ENCODE data around the gene SCRG1. TPM values are rescaled to one million over a fixed set of nuclear protein-coding genes. Genes with fewer than 3 reads are reported as not detected.

SCRG1 gene
- total RNA-seq, 1 donor from 2014 or later: 0.49 TPM

DNA sequence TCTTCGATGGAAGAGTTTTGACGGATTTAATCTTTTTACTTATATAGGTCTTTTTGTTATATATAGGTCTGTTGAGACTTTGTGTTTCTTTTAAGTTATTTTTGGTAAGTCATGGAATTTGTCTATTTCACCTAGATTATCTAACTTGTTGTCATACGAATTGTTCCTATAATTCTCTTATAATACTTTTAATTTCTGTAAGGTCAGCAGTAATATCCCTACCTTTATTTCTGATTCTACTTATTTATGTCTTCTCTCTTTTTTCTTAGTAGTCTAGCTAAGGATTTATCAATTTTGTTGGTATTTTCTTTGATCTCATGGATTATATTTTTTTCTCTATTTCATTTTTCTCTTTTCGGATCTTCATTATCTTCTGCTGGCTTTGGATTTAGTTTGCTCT, 16.6 kb downstream of the SCRG1 start:
- TF ChIP-seq POLR2A (IDR thresholded peaks at IDR 0.05) (no peak), POLR2AphosphoS5 (IDR thresholded peaks at IDR 0.05; ENCODE audit: insufficient read depth in 1 of 2, low read depth in 1 of 2) (no peak), CTCF (IDR thresholded peaks at IDR 0.05) (no peak)
- Histone ChIP-seq H3K9me3 (no peaks in the 10 kb centered on the region), H3K27ac (no peak overlapping the region), H3K27me3 (no peaks in the 10 kb centered on the region), H3K36me3 (no peaks in the 10 kb centered on the region), H3K4me3 (no peak overlapping the region), H3K4me1 (no peaks in the 10 kb centered on the region)
- DNase-seq (ENCODE audit: extremely low spot score in 2 of 2): no peak
- intact Hi-C loops (cut with DNase I): no loop called here

- intact Hi-C loops (cut with DNase I): no loop called here
- no peaks in the 10 kb centered on the region for H3K4me1 ChIP-seq
- no peaks in the 10 kb centered on the region for H3K9me3 ChIP-seq
- H3K27me3 ChIP-seq: no peaks in the 10 kb centered on the region
- TF ChIP-seq POLR2AphosphoS5 (IDR thresholded peaks at IDR 0.05; ENCODE audit: insufficient read depth in 1 of 2, low read depth in 1 of 2) (no peak), CTCF (IDR thresholded peaks at IDR 0.05) (no peak), POLR2A (IDR thresholded peaks at IDR 0.05) (no peak)
- H3K36me3 ChIP-seq: no peaks in the 10 kb centered on the region
- H3K4me3 ChIP-seq: no peak overlapping the region
- no peak overlapping the region for H3K27ac ChIP-seq
- DNase-seq (ENCODE audit: extremely low spot score in 2 of 2): no peak
Measured at GRCh38 chr4:173381610-173382009, 17.3 kb downstream of the SCRG1 start.

- intact Hi-C loops (cut with DNase I): no loop called here
- Histone ChIP-seq H3K36me3 (no peaks in the 10 kb centered on the region), H3K4me1 (no peaks in the 10 kb centered on the region), H3K27me3 (no peaks in the 10 kb centered on the region), H3K9me3 (no peaks in the 10 kb centered on the region), H3K27ac (no peak overlapping the region), H3K4me3 (no peak overlapping the region)
- TF ChIP-seq POLR2A (IDR thresholded peaks at IDR 0.05) (no peak), POLR2AphosphoS5 (IDR thresholded peaks at IDR 0.05; ENCODE audit: insufficient read depth in 1 of 2, low read depth in 1 of 2) (no peak), CTCF (IDR thresholded peaks at IDR 0.05) (no peak)
- DNase-seq (ENCODE audit: extremely low spot score in 2 of 2): no peak
Measured at GRCh38 chr4:173380987-173381386, 17.9 kb downstream of the SCRG1 start.

GRCh38 chr4:173379929-173380328, 19.0 kb downstream of the SCRG1 start:
- Histone ChIP-seq H3K4me1 (no peaks in the 10 kb centered on the region), H3K36me3 (no peaks in the 10 kb centered on the region), H3K27ac (no peak overlapping the region), H3K9me3 (no peaks in the 10 kb centered on the region), H3K4me3 (no peak overlapping the region), H3K27me3 (no peaks in the 10 kb centered on the region)
- intact Hi-C loops (cut with DNase I): no loop called here
- no peak for DNase-seq (ENCODE audit: extremely low spot score in 2 of 2)
- TF ChIP-seq POLR2A (IDR thresholded peaks at IDR 0.05): no peak
- TF ChIP-seq CTCF (IDR thresholded peaks at IDR 0.05): no peak
- TF ChIP-seq POLR2AphosphoS5 (IDR thresholded peaks at IDR 0.05; ENCODE audit: insufficient read depth in 1 of 2, low read depth in 1 of 2): no peak

DNA sequence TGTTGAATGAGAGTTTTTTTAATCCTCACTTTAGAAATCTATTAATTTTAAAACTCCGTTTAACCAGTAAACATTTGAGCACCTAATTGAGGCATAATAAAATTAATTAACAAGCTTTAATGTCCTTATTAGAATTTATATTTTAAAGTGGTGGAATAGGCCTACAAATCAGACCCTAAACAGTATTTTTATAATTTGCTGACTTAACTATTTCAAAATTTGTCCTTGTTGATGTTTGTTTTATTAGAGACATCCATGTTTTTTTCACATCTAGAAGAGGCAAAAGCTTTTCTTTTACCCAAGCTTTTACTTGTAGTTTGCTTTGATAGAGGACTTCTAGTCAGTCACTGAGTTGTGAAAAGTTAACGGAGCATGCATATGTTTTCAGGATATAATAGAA, 24.3 kb downstream of the SCRG1 start:
- peaks cover 25% of the 10 kb centered on the region for H3K4me1 ChIP-seq
- DNase-seq (ENCODE audit: extremely low spot score in 2 of 2): no peak
- TF ChIP-seq POLR2AphosphoS5 (IDR thresholded peaks at IDR 0.05; ENCODE audit: insufficient read depth in 1 of 2, low read depth in 1 of 2): no peak

More for the DNA sequence above, 24.3 kb downstream of the SCRG1 start:
- intact Hi-C loops (cut with DNase I): no loop called here
- Histone ChIP-seq H3K9me3 (no peaks in the 10 kb centered on the region), H3K36me3 (no peaks in the 10 kb centered on the region), H3K27me3 (no peaks in the 10 kb centered on the region), H3K27ac (no peak overlapping the region), H3K4me3 (no peak overlapping the region)

Measured in vagina (tissue), 2 donors.